ENCODE measurements around the gene C9orf153.

DNA sequence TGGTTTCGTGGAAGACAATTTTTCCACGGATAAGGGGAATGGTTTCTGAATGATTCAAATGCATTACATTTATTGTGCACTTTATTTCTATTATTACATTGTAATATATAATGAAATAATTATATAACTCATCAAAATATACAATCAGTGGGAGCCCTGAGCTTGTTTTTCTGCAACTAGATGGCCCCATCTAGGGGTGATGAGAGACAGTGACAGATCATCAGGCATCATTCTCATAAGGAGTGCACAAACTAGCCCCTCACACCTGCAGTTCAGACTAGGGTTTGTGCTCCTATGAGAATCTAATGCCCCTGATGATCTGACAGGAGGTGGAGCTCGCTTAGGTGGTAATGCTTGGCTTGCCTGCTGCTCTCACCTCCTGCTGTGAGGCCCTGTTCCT, 16.5 kb upstream of the C9orf153 start:
- no peak for TF ChIP-seq MAX (IDR thresholded peaks at IDR 0.05)
- TF ChIP-seq, protein P1, sequence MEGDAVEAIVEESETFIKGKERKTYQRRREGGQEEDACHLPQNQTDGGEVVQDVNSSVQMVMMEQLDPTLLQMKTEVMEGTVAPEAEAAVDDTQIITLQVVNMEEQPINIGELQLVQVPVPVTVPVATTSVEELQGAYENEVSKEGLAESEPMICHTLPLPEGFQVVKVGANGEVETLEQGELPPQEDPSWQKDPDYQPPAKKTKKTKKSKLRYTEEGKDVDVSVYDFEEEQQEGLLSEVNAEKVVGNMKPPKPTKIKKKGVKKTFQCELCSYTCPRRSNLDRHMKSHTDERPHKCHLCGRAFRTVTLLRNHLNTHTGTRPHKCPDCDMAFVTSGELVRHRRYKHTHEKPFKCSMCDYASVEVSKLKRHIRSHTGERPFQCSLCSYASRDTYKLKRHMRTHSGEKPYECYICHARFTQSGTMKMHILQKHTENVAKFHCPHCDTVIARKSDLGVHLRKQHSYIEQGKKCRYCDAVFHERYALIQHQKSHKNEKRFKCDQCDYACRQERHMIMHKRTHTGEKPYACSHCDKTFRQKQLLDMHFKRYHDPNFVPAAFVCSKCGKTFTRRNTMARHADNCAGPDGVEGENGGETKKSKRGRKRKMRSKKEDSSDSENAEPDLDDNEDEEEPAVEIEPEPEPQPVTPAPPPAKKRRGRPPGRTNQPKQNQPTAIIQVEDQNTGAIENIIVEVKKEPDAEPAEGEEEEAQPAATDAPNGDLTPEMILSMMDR (IDR thresholded peaks at IDR 0.05) = no peak; the same call in 2 of the 3 replicates
- TF ChIP-seq USF2 (IDR thresholded peaks at IDR 0.05) = no peak
